GM13977 (cell line): ENCODE measurements around the gene KRT86.

ENCODE experiments used
- DNase-seq: peaks from one replicate; pipeline ENCODE4 v3.0.0; 2012; ENCODE audit warnings: low spot score
- in situ Hi-C: fragments of 300-500 bp; cut with MboI; formaldehyde crosslinking; loops from one replicate; pipeline ENCODE4 v1.12.0; 2022; ENCODE audit warnings: low sequenced_read_pairs, low pct_unique_long_range_greater_than_20kb, mixed read lengths, inconsistent platforms; ENCODE audit not compliant: unreplicated experiment
- TF ChIP-seq, protein P1 (sequence below): IDR thresholded peaks from 2 replicates; pipeline ENCODE4 v1.5.1; 2012; ENCODE audit warnings: mild to moderate bottlenecking, control low read depth; ENCODE audit not compliant: insufficient read depth; ENCODE audit errors: extremely low read depth, missing control alignments

KRT86 gene

GRCh38 chr12:52260361-52261207 is 13.9 kb upstream of the KRT86 start:
- DNase-seq: no peak
- TF ChIP-seq, protein P1, sequence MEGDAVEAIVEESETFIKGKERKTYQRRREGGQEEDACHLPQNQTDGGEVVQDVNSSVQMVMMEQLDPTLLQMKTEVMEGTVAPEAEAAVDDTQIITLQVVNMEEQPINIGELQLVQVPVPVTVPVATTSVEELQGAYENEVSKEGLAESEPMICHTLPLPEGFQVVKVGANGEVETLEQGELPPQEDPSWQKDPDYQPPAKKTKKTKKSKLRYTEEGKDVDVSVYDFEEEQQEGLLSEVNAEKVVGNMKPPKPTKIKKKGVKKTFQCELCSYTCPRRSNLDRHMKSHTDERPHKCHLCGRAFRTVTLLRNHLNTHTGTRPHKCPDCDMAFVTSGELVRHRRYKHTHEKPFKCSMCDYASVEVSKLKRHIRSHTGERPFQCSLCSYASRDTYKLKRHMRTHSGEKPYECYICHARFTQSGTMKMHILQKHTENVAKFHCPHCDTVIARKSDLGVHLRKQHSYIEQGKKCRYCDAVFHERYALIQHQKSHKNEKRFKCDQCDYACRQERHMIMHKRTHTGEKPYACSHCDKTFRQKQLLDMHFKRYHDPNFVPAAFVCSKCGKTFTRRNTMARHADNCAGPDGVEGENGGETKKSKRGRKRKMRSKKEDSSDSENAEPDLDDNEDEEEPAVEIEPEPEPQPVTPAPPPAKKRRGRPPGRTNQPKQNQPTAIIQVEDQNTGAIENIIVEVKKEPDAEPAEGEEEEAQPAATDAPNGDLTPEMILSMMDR: no peak
- in situ Hi-C loops: no loop called here

DNA sequence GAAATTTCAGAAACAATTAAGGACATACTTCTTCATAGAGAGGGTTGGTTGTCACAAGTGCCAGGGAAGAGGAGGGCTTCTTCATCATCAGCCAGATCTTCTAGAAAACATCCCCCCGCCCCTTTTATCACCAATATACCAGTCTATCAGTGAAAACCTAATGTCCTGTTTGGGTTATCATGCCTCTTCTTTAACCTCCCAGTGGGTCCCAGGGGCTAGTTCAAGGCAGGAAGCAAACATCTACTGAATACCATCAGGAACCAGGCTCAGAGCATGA is 13.3 kb upstream of the KRT86 start:
- TF ChIP-seq, protein P1: no peak
- in situ Hi-C loops: no loop called here
- peak; percentile 7 for DNase-seq

- in situ Hi-C loops: no loop called here
- DNase-seq: peak; percentile 6
- TF ChIP-seq, protein P1: no peak
These were observed 12.2 kb upstream of the KRT86 start for GRCh38 chr12:52262286-52262685.

GRCh38 chr12:52263761-52264434 is 10.5 kb upstream of the KRT86 start:
- in situ Hi-C loops: no loop called here
- TF ChIP-seq, protein P1: no peak
- DNase-seq: no peak

DNA sequence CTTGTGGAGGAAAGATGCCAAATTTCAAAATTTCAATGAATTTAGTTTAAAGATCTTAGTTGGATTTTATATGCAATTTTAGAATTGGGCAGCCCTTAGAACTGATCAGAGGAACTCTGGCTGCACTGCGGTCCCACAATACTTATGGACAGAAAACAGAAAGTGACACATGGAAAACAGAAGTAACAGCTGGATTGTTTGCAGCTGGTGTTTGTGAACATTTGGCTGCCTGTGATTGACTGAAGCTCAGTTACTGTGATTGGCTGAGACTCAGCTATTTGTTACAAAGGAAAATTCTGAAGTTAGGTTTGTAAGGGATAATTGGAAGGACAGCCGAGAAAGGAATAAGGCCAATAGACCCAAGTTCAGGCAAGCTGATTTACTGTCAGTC is 10.0 kb upstream of the KRT86 start:
- in situ Hi-C loops: no loop called here
- TF ChIP-seq, protein P1: no peak
- no peak for DNase-seq

- in situ Hi-C loops: no loop called here
- TF ChIP-seq, protein P1: no peak
- no peak for DNase-seq
These were observed 7.9 kb upstream of the KRT86 start for GRCh38 chr12:52266514-52266913.
